ENCODE data around the gene MXD3.

- TF ChIP-seq CTCF (IDR thresholded peaks at IDR 0.05) (no peak), POLR2A (IDR thresholded peaks at IDR 0.05) (no peak)
Measured at GRCh38 chr5:177291735-177292134, 20.0 kb downstream of the MXD3 start.
